ENCODE measurements around the gene RBM45. TPM values are rescaled to one million over a fixed set of nuclear protein-coding genes. Genes with fewer than 3 reads are reported as not detected.

Gene RBM45
- polyA plus RNA-seq, 2 of the 4 experiments (the other 2 are of a cell fraction): 15.2 to 20.9 TPM

DNA sequence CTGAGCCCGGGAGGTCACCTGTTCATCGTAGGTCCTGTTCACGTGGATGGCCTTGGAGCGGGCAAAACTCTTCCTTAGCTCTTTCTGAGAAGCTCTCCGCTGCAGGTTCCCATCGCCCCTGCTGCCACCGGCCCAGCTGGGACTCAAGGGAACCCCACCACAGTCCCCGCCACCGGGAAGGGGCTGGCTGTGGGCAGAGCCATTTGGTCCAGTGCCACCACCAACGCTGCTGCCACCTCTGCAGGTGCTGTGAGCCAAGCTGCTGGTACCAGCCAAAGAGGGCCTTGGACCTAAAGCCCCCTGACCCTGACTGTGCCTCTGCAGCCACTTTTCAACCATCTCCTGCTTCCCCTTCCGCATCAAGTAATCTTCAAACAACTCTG lies 40.2 kb upstream of the RBM45 start:
- peak; percentile 6 to 19; a peak in 5 of 6 replicates for ATAC-seq
- CTCF ChIA-PET: interaction anchor here (0.7 to 1.9 kb wide), 3 partner anchors 29 to 88 kb away, joined by 4 to 7 read pairs (median 7); partner anchors contain the start of gene RBM45
- H3K4me1 ChIP-seq: peaks cover 41% of the 10 kb centered on the region; the same call in 2 of the 3 replicates
- POLR2A ChIA-PET: interaction anchor here (1.0 kb wide), 1 partner anchor 46 kb away, joined by 3 read pairs; no protein-coding TSS in a partner anchor
- no peak for DNase-seq (ENCODE audit: low read depth in 1 of 2, low spot score in 1 of 2)
- peak overlapping the region; percentile 77 for H3K4me2 ChIP-seq
- TF ChIP-seq, protein P1, sequence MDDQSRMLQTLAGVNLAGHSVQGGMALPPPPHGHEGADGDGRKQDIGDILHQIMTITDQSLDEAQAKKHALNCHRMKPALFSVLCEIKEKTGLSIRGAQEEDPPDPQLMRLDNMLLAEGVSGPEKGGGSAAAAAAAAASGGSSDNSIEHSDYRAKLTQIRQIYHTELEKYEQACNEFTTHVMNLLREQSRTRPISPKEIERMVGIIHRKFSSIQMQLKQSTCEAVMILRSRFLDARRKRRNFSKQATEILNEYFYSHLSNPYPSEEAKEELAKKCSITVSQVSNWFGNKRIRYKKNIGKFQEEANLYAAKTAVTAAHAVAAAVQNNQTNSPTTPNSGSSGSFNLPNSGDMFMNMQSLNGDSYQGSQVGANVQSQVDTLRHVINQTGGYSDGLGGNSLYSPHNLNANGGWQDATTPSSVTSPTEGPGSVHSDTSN (IDR thresholded peaks at IDR 0.05): no peak
- TF ChIP-seq, protein P2, sequence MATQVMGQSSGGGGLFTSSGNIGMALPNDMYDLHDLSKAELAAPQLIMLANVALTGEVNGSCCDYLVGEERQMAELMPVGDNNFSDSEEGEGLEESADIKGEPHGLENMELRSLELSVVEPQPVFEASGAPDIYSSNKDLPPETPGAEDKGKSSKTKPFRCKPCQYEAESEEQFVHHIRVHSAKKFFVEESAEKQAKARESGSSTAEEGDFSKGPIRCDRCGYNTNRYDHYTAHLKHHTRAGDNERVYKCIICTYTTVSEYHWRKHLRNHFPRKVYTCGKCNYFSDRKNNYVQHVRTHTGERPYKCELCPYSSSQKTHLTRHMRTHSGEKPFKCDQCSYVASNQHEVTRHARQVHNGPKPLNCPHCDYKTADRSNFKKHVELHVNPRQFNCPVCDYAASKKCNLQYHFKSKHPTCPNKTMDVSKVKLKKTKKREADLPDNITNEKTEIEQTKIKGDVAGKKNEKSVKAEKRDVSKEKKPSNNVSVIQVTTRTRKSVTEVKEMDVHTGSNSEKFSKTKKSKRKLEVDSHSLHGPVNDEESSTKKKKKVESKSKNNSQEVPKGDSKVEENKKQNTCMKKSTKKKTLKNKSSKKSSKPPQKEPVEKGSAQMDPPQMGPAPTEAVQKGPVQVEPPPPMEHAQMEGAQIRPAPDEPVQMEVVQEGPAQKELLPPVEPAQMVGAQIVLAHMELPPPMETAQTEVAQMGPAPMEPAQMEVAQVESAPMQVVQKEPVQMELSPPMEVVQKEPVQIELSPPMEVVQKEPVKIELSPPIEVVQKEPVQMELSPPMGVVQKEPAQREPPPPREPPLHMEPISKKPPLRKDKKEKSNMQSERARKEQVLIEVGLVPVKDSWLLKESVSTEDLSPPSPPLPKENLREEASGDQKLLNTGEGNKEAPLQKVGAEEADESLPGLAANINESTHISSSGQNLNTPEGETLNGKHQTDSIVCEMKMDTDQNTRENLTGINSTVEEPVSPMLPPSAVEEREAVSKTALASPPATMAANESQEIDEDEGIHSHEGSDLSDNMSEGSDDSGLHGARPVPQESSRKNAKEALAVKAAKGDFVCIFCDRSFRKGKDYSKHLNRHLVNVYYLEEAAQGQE (IDR thresholded peaks at IDR 0.05): no peak
- no peak for TF ChIP-seq HDAC2 (IDR thresholded peaks at IDR 0.05)
- TF ChIP-seq, protein P3, sequence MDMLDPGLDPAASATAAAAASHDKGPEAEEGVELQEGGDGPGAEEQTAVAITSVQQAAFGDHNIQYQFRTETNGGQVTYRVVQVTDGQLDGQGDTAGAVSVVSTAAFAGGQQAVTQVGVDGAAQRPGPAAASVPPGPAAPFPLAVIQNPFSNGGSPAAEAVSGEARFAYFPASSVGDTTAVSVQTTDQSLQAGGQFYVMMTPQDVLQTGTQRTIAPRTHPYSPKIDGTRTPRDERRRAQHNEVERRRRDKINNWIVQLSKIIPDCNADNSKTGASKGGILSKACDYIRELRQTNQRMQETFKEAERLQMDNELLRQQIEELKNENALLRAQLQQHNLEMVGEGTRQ (IDR thresholded peaks at IDR 0.05): no peak
- TF ChIP-seq ZC3H11A (IDR thresholded peaks at IDR 0.05): no peak
- no peak for TF ChIP-seq POLR2AphosphoS2 (conservative IDR thresholded peaks at IDR 0.05; ENCODE audit: low read length)
- TF ChIP-seq HOXB5 (CRISPR knock-in tag; IDR thresholded peaks at IDR 0.05): no peak
- no peak for TF ChIP-seq RCOR1 (IDR thresholded peaks at IDR 0.05; ENCODE audit: low read depth, low read length)
- TF ChIP-seq JUNB (IDR thresholded peaks at IDR 0.05): no peak
- H3K4me3 ChIP-seq: peak overlapping the region; percentile 55
- H3K27ac ChIP-seq: peak overlapping the region; percentile 71 to 82
- WGBS (ENCODE audit: missing lambda C conversion rate): 93% methylated on average over 10 of the region's 11 CpGs
- no peaks in the 10 kb centered on the region for H3K9me3 ChIP-seq
- FAIRE-seq: no peak

DNA sequence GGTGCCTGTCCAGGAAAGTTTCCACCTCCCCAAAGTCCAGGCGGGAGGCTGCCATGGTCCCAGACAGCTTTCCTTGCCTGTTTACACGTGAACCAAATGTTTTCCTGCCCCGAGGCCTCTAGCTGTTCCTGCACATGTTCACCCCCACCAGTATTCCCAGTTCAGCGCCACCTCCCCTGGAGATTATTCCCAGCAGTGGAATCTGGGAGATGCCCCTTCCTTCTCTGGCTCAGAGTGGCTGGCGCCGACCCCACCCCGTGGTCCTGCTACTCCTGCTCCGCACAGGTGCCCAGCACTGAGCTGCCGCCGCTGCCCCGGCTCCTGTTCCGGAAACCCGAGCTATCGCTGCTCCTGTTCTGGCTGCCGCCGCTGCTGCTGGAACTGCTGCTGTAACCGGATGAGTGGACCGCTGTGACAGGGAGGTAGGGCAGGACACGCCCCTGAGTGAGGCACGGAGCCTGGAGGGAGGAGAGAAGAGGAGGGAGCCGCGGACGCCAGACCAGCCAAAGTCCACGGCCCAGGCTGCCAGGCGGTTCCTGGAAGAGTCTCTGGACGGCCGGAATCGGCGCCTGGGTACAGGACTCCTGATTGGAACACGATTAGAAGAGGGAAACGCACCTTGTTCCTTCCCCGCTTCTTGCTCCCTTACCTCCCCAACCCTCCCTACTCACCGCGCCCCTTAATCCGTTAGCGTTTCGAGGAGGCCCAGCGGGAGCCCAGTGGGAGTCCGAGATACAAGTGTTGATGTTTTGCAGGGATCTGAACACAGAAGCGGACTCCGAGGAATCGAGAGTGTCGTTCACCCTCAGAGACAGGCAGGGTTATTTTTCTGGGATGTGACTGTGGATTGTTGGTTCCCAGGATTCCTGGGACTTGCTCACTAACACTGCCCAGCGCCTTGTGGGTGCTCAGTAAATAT lies 39.6 kb upstream of the RBM45 start, which contains the start of gene PDE11A:
PDE11A (minus strand) TSS at position 395 of the 919 bp plus-strand sequence; CDS start at position 55, 340 bp downstream.
- POLR2A ChIA-PET: interaction anchor here (0.9 to 1.0 kb wide), 2 partner anchors 46 to 378 kb away, joined by 3 read pairs; partner anchors contain the start of genes PJVK and PRKRA
- H3K4me3 ChIP-seq: peak within 1 kb of the TSS; percentile 55
- DNase-seq (ENCODE audit: low read depth in 1 of 2, low spot score in 1 of 2): peak; percentile 45 to 86
- H3K4me2 ChIP-seq: peak within 1 kb of the TSS; percentile 77
- H3K9me3 ChIP-seq: no peaks in the 10 kb centered on the region
- peaks cover 41% of the 10 kb centered on the region; the same call in 2 of the 3 replicates for H3K4me1 ChIP-seq
- TF ChIP-seq POLR2A (IDR thresholded peaks at IDR 0.05; ENCODE audit: low read length) (peak; percentile 74), JUN (IDR thresholded peaks at IDR 0.05) (peak in 1 of 2 experiments; percentile 53; a peak in 1 of 5 replicates), FOSL2 (IDR thresholded peaks at IDR 0.05) (no peak), FOSL2 (CRISPR knock-in tag; IDR thresholded peaks at IDR 0.05) (no peak), PHF8 (IDR thresholded peaks at IDR 0.05; ENCODE audit: borderline replicate concordance, low read depth) (peak; percentile 30; the same call in 1 of the 2 replicates), HDAC2 (IDR thresholded peaks at IDR 0.05) (no peak)
- TF ChIP-seq, protein P4, sequence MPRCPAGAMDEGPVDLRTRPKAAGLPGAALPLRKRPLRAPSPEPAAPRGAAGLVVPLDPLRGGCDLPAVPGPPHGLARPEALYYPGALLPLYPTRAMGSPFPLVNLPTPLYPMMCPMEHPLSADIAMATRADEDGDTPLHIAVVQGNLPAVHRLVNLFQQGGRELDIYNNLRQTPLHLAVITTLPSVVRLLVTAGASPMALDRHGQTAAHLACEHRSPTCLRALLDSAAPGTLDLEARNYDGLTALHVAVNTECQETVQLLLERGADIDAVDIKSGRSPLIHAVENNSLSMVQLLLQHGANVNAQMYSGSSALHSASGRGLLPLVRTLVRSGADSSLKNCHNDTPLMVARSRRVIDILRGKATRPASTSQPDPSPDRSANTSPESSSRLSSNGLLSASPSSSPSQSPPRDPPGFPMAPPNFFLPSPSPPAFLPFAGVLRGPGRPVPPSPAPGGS (IDR thresholded peaks at IDR 0.05): 0 out of 3 replicates have a peak, but pooled peaks have one; percentile 31
- TF ChIP-seq, protein P5, sequence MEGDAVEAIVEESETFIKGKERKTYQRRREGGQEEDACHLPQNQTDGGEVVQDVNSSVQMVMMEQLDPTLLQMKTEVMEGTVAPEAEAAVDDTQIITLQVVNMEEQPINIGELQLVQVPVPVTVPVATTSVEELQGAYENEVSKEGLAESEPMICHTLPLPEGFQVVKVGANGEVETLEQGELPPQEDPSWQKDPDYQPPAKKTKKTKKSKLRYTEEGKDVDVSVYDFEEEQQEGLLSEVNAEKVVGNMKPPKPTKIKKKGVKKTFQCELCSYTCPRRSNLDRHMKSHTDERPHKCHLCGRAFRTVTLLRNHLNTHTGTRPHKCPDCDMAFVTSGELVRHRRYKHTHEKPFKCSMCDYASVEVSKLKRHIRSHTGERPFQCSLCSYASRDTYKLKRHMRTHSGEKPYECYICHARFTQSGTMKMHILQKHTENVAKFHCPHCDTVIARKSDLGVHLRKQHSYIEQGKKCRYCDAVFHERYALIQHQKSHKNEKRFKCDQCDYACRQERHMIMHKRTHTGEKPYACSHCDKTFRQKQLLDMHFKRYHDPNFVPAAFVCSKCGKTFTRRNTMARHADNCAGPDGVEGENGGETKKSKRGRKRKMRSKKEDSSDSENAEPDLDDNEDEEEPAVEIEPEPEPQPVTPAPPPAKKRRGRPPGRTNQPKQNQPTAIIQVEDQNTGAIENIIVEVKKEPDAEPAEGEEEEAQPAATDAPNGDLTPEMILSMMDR (IDR thresholded peaks at IDR 0.05): no peak
- TF ChIP-seq, protein P6, sequence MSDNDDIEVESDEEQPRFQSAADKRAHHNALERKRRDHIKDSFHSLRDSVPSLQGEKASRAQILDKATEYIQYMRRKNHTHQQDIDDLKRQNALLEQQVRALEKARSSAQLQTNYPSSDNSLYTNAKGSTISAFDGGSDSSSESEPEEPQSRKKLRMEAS (IDR thresholded peaks at IDR 0.05): peak; percentile 64
- WGBS (ENCODE audit: missing lambda C conversion rate): 4% methylated on average over 23 of the region's 44 CpGs
- no peak for FAIRE-seq
- peak; percentile 97 to 98 for ATAC-seq
- CTCF ChIA-PET: interaction anchor here (0.7 to 1.9 kb wide), 4 partner anchors 29 to 89 kb away, joined by 3 to 7 read pairs (median 6); partner anchors contain the start of gene RBM45
- H3K27ac ChIP-seq: peak within 1 kb of the TSS; percentile 71 to 82
